ENCODE measurements around the gene DNAJC17. TPM values are rescaled to one million over a fixed set of nuclear protein-coding genes. Genes with fewer than 3 reads are reported as not detected.

Gene DNAJC17
- total and polyA plus RNA-seq, 2 of the 13 experiments (the other 11 are each of a cell fraction or from before 2014, with no cell fraction given): 22.2 to 26.5 TPM

DNA sequence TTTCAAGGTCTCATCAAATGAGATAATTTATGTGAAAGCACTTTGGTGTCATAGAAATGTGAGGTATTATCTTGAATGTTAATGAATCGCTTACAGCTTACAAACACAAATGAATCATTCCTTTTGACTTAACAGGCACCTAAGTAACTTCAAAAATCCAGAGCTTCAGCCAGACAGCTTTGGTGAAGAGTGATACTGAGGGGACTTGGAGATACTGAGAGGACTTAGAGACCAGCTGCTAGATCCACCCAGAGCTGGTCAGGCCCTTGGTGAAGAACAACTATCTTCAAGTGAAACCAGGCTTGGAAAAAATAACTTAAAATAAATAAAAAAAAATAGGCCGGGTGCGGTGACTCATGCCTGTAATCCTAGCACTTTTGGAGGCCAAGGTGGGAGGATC is 16.6 kb downstream of the DNAJC17 start:
- ATAC-seq (no peak), DNase-seq (ENCODE audit: low spot score) (no peak), FAIRE-seq (no peak)
- H3K79me2 ChIP-seq (ENCODE audit: insufficient read depth, low read length): peaks cover 18% of the 10 kb centered on the region
- H3K36me3 ChIP-seq (replicated peaks in 1 of 2; ENCODE audit: control insufficient read depth in 1 of 2, insufficient read depth in 2 of 2, low read length in 2 of 2): 0 out of 5 replicates have a peak, but pooled peaks cover 0 to 4% of the 10 kb centered on the region in 2 experiments
- no peak overlapping the region for H2AFZ ChIP-seq (ENCODE audit: low read length)
- no peak overlapping the region for H3K4me3 ChIP-seq (replicated peaks in 1 of 3; ENCODE audit: insufficient read depth in 1 of 3, low read depth in 2 of 3, low read length in 3 of 3)
- intact Hi-C loops (cut with micrococcal nuclease; ENCODE audit: unreplicated experiment) (no loop called here), in situ Hi-C loops (cut with HindIII; ENCODE audit: extremely low pct_ligation_motif_present, low pct_unique_long_range_greater_than_20kb) (no loop called here)
- no peaks in the 10 kb centered on the region for H3K27me3 ChIP-seq (ENCODE audit: control insufficient read depth in 1 of 2, insufficient read depth in 2 of 2, low read length in 2 of 2)
- peaks cover 56% of the 10 kb centered on the region for H3K4me1 ChIP-seq (ENCODE audit: insufficient read depth, low read length)
- ChIA-PET CTCF (ENCODE audit: low intra/inter-chr PET ratio, low total read pairs) (no interaction called here), POLR2A (interaction anchor here (1.0 to 1.4 kb wide), 2 partner anchors 11 to 17 kb away, joined by 3 to 4 read pairs; partner anchors contain the start of genes DNAJC17 and ZFYVE19)
- H3K9me3 ChIP-seq (ENCODE audit: low read length): no peaks in the 10 kb centered on the region
- no peaks in the 10 kb centered on the region for H4K20me1 ChIP-seq (ENCODE audit: insufficient read depth, low read length)
- no peak overlapping the region for H3K4me2 ChIP-seq (ENCODE audit: low read depth, low read length)
- TF ChIP-seq, protein P1, sequence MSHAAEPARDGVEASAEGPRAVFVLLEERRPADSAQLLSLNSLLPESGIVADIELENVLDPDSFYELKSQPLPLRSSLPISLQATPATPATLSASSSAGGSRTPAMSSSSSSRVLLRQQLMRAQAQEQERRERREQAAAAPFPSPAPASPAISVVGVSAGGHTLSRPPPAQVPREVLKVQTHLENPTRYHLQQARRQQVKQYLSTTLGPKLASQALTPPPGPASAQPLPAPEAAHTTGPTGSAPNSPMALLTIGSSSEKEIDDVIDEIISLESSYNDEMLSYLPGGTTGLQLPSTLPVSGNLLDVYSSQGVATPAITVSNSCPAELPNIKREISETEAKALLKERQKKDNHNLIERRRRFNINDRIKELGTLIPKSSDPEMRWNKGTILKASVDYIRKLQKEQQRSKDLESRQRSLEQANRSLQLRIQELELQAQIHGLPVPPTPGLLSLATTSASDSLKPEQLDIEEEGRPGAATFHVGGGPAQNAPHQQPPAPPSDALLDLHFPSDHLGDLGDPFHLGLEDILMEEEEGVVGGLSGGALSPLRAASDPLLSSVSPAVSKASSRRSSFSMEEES (CRISPR knock-in tag; IDR thresholded peaks at IDR 0.05): no peak
- TF ChIP-seq RNF2 (conservative IDR thresholded peaks at IDR 0.05; ENCODE audit: low read depth): no peak
- TF ChIP-seq ZNF329 (CRISPR knock-in tag; IDR thresholded peaks at IDR 0.05; ENCODE audit: low read depth): no peak
- TF ChIP-seq ZNF101 (CRISPR knock-in tag; IDR thresholded peaks at IDR 0.05; ENCODE audit: borderline replicate concordance, low read depth): no peak
- TF ChIP-seq, protein P2, sequence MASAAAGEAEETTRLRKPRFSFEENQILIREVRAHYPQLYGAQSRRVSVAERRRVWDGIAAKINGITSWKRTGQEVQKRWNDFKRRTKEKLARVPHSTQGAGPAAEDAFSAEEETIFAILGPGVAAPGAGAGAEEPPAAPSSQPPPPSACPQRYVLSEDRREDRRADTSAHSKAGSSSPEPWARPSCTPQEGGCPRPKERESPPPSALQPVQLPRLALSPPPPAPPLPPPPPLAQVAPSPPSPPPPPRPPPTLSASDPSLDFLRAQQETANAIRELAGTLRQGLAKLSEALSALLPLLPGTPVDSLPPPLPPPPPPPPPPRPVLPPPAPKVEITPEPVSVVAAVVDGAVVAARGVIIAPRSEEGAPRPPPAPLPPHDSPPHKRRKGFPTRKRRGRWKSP (CRISPR knock-in tag; IDR thresholded peaks at IDR 0.05): no peak
- TF ChIP-seq ZFP82 (CRISPR knock-in tag; IDR thresholded peaks at IDR 0.05; ENCODE audit: borderline replicate concordance): no peak
- no peak for TF ChIP-seq ZBTB37 (CRISPR knock-in tag; IDR thresholded peaks at IDR 0.05)
- no TSS peak for BruUV-seq (replicated peaks)
- WGBS (ENCODE audit: low lambda C conversion rate): 98% methylated on average over 3 of the region's 3 CpGs
- H3K27ac ChIP-seq (ENCODE audit: extremely low read length, insufficient read depth, low read length): no peak overlapping the region
- no peak overlapping the region for H3K9ac ChIP-seq (ENCODE audit: insufficient read depth, low read depth, low read length)

All from HepG2 (cell line).